NCI-H774 (cell line): ENCODE measurements around the gene PCNA.

Experiments
- DNase-seq: peaks from one replicate; lab custom pipeline; 2025; lab: John Stamatoyannopoulos, UW

PCNA gene

DNA sequence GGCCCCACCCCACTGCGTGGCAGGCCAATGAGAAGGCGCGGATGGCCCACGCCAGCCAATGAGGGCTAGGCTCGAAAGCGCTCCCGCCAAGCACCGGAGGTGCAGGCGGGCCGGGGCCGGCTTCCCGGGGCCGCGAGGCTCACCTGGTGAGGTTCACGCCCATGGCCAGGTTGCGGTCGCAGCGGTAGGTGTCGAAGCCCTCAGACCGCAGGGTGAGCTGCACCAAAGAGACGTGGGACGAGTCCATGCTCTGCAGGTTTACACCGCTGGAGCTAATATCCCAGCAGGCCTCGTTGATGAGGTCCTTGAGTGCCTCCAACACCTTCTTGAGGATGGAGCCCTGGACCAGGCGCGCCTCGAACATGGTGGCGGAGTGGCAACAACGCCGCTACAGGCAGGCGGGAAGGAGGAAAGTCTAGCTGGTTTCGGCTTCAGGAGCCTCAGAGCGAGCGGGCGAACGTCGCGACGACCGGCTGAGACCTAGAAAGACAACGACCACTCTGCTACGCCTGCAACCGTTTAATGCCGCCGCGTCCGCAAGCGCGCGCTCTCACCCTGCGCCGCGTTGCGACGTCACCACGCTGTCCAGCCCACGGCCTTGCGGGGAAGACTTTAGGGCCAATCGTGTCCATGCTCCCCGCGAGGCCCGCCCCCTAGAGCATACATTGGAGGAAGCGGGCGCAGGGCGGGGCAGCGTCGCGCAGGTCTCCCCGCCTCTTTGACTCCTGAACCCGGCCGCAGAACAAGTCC, at the start of gene PCNA:
Gene PCNA, minus strand, starts transcription at position 524 of the 750 bp plus-strand sequence. Its CDS starts 160 bp downstream, at position 364.
- DNase-seq: peak; percentile 96

DNA sequence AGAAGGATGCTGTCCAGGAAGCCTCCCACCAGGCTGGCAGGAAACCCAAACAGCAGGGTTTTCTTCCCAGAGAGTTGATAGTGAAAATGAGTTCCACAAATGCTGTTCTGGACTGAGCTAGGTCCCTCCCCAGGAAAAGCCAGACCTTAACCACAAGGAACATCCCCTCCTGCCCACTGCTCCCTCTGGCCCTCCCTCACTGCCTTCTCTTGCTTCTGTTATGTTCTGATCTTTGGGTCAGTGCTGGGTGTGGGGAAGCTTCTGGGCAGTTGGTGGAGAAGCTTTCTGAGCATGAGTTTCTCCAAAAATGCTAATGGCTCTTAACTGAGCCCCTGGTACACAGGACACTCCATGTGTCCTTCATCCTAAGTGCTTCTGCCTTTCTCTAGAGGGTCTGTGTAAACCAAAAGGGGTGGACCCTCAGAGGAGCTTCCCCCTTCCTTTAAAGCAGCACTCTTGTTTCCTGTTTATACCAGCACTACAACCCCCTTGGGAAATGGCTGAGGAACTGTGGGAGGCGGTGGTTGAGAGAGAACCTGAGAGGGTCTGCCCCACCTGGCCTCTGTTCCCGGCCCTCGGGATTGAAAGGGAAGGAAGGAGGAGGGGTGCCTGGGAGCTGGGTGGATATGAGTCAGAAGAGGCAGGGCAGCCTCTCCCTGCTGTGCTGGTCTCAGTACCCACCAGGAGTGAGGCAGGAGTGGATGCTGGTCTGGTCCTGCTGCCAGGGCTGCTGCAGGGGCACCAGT, 49.1 kb upstream of the PCNA start:
- no peak for DNase-seq

DNA sequence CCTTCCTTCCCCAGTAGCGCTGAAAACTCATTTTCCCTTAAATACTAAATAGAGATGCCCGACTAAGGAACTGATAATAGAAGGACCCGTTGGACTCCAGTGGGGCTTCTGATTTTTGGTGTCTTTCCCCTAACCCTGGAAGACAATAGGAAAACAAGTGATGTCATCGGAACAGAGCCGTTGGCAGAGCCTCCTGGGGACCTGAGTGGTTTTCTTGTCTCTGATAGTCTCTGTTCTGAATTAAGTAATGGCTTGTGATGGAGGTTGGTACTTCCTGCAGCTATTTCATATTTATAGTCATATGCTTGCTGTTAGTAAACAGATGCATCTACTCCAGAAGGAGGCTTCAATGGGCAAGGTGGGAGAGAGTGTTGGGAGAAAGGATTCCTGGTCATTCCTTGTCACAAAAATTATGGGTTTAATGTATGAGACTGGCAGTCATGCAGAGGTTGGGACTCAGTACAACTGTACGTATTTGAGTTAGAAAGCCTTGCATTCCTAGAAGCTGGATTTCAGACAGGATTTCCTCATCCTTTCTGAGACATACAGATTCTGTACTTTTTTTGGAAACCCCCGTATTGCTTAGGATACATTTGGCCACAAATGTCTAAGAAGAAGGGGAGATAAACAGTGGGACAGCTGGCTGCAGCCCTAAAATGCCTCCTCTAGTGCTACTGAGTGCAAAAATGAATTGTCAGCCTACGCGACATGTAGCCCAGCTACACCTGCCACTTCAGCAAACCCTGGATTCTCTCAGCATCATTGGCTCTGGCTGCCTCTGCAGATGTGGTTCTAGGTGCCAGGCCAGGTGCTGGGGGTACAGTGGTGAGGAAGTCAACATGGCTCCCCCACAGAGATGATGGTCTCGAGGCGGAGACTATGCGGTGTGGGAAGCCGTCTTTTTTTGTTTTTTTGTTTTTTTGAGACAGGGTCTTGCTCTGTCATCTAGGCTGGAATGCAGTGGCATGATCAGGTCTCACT, 45.2 kb upstream of the PCNA start:
- DNase-seq: no peak

DNA sequence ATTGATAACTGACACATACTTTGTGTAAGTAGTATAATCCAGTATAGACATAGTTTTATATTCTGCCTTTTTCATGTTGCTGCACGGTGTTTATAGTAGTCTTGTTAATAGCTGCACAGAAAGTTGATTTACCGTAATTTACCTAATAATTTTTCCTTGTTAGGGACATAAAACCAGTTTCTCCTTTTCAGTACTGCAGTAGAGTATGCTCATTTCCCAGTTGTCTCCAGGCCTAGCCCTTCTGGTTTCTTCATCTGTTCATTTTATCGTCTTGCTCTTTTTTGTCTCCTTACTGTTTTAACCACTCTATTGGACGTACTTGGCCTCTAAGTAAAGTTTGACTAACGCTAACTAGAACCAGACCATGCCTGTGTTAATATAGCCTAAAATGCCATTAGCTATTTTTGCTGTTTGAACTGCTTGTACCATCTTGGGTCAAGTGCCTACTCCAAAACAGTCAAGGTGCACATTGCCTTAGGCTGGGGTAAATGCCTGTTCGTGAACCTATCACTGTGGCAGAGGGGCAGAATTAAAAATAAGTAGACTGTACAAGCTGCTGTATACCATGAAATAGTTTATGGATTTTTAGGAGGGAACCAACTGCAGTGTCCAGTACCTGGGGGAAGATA, 41.9 kb upstream of the PCNA start:
- DNase-seq: no peak

DNA sequence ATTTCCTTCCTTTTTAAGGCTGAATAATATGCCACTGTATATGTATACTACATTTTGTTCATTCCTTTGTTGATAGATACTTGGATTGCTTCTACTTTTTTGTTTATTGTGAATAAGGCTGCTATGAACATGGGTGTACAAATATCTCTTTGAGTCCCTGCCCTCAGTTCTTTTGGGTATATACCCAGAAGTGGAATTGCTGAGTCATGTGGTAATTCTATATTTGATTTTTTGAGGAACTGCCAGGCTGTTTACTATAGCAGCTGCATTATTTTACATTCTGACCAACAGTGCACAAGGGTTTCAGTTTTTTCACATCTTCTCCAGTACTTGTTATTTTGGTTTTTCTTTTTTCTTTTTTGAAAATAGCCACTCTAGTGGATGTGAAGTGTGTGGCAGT, 41.1 kb upstream of the PCNA start:
- no peak for DNase-seq

DNA sequence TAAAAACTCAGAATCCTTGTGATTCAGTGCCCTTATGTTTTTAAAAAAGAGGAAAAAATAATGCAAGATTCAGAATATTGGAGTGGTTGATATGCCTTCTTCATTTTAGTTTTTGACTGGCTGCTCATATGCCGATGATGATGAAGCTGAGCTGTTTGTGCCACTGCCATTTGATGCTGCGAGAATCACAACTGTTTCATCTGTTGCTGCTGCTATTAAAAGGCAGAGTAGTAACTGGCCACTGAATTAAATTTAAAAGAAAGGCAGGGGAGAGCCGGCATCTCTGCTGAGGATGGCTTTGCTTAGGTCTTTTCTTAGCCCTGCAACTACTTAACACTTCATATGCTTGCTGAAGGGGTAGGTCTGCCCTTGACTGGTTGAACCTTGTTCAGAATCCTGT, 40.2 kb upstream of the PCNA start:
- no peak for DNase-seq

DNA sequence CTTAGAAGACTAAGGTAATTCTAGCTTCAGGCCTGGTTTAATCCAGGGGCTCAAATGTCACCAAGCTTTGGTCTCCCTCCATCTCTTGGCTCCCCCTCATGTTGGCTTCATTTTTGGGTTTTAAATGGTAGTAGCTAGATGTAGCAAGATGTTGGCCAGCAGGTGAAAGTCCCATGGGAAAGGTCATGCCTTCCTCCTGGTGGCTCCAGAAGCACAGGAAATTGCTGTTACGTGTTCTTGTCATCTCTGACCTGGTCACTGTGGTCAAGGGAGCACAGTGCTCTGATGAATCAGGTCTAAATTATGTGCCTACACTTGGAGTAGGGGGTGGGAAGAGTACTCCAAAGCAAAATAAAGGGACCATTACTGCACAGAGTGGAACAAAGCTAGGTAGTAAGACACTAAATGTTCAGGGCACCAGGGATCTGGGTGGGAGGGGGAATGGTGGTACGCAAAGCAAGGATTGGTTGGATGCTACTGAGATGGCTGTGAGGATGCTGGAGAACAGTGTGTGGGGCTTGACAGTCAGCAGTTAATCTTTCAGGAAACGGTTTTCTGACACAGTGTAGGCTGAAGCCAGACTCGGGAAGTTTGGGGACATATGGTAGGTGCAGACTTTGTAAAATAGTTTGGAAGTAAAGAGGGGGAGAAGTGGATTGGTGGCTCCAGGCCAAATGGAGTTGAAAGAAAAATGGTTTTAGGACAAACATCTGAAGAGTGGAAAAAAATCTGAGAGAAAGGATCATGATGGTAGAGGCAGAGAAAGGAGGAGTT, 37.1 kb upstream of the PCNA start:
- no peak for DNase-seq

DNA sequence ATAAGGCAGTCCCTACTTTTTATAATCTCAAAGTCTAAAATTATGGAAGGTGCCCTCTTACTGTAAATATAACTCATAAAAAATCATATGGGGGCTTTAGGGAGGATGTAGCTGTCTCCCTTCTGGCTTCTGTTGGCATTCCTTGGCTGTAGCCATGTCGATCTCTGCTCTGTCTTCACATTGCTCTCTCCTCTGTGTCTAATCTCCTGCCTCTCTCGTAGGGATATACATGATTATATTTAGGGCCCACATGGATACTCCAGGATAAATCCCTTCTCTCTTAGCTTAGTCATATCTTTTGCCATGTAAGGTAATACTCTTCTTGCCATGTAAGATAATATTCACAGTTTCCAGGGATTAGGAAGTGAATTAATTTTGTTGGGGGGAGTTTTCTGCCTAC, 35.6 kb upstream of the PCNA start:
- DNase-seq: no peak

DNA sequence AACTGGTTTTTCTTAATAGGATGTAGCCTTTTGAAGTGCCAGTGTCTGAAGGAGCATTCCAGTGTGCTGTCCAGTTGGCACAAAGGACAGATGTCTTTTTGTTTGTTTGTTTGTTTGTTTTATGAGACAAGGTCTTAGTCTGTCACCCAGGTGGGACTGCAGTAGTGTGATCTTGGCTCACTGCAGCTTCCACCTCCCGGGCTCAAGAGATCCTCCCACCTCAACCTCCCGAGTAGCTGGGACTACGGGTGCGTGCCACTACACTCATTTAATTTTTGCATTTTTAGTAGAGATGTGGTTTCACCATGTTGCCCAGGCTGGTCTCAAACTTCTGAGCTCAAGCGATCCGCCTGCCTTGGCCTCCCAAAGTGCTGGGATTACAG, 34.8 kb upstream of the PCNA start:
- no peak for DNase-seq

DNA sequence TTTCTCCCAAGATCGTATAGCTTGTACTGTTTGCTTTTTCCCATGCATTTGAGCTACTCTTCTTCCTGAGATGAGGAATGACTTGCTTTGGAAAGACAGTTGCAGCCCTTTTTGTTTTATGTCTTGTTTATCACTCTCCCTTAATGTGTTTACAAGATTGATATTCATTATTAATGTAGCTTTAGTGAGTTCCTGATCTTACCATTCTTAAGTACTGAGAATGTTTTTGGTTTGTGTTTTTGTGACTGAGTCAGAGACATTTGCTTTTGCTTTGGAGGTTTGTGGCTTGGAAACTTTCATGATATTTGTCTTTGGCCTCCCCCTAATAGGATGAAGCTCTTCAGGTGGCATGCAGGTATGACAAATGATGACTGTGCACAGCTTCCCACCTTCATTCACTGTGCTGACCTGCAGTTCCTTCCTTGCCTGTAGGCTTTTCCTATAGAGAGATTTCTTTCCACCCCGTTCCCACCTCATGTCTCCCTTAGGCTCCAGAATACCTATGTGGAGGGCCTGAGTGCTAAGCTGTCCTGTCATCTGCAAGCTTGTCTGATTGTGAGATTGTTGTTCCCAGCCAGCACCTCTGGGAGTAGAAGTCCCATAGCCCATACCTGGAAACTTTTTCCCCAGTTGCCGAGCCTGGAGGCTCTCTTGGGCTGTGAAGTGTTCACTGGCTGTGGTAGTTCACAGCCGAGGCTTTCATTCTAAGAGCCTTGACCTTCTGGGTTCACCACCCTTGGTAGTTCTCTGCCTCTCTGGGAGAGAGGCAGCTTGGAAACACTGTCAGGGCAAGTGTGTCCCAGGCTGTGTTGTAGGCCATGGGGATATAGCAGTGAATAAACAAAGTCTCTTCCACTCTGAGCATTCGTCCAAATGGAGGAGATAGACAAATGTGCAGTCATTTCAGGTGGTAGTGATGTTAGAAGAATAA, 34.1 kb upstream of the PCNA start:
- no peak for DNase-seq

DNA sequence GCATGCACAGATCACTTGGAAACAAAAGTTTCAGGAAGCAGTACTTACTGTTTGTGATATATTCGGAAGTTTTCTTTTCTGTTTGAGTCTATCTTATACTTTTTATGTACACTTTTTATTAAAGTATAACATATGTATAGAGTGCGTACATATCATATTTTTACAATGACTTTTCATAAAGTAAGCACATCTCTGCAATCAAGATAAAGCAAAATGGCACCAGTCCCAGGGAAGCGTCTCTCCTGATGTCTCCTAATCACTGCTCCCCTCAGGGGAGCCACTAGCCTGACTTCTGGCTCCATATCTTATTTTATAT, 33.4 kb upstream of the PCNA start:
- no peak for DNase-seq

DNA sequence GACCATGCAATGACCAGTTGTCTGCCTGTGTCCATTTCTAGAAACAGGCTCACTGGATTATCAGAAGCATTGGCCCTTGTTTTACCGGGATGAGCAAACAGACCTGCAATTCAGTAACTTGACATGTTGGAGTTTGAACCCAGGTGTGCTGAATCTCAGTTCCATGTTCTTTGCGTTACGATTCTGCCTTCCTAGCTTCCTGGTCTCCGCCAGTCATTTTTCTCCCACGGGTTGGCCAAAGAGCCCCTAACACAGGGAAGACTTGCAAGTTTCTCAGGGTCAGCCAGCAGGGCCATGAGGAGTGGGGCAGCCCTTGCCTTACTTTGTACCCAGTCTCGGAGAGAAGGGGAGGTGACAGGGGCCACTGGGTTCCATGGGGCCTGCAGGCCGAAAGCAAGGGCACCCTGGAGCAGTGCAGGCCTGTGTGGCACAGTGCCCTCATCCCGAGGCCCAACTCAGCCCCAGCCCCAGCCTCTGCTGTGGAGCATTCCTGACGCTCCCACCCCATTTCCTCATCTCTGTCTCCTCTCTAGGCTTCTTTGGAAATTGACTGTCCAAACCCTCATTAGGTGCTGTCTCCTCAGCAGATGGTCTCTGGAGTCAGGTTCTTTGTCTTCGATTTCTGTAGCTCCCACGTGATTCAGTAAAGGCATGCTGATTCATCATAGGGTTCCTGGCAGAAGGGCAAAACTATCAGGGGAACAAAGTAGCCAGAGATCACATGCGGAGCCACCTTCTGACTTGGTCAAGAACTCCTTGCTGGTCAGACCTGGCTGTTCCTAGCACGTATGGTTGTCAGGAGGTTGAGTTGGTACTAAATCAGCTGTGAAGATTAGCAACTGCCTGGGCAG, 30.7 kb upstream of the PCNA start:
- no peak for DNase-seq

DNA sequence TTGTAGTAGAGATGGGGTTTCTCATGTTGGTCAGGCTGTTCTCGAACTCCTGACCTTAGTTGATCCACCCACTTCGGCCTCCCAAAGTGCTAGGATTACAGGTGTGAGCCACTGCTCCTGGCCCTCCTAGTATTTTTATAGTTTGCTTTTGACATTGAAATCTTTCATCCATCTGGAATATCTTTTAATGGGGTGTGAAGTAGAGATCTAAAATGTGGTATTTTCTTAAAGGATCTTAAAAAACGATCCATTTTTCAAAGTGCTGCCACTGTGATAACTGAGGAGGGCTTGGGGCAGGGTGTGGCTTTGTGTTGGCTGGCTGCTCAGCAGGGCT, 30.1 kb upstream of the PCNA start:
- no peak for DNase-seq

DNA sequence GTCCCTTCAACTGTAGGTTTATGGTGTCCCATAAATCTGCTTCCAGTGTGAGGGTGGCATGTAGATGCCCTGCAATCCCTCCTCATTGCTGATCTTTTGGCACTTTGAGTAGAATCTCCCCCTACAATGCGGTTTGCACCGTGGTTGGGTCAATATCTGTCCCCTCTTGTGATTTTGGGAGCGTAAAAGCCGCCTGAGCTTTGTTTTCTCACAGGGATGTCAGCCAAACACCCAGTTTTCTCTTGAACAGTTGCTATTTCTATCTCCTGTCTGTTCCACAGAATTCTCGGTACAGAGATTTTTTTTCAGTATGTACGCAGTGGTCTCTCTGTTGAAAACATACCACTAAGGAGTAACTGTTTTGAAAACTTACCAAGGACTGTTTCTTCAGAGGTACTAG, 28.8 kb upstream of the PCNA start:
- DNase-seq: no peak

DNA sequence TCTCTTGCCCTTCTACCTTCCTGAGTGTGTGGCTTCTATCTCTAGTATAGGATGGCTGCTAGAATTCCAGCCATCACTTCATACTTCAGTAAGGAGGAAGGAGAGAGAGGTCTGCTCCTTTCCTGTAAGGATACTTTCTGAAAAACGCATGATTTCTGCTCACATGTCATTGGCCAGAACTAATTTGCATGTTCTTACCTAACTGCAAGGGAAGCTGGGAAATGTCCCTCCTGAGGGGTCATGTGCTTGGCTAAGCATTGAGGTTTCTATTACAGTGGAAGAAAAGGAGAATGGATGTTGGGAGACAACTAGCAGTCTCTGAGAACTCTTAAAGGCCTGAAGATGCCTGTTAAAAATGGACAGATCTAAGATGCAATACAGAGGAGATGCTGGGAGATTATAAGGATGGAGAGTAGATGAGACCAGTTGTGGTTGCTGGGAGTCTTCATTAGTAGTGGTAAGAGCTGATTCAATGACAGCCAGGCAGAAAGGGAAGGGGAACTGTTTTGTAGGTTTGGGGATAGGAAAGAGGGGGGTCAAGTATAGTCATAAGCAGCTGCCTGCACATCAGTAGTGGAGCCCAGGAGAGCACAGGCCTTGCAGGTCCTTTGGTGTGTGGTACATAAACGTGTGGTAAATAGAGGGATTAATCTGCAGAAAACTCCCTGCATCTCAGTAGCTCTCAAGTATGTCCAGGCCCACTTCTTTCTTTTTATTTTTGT, 27.3 kb upstream of the PCNA start:
- DNase-seq: no peak

DNA sequence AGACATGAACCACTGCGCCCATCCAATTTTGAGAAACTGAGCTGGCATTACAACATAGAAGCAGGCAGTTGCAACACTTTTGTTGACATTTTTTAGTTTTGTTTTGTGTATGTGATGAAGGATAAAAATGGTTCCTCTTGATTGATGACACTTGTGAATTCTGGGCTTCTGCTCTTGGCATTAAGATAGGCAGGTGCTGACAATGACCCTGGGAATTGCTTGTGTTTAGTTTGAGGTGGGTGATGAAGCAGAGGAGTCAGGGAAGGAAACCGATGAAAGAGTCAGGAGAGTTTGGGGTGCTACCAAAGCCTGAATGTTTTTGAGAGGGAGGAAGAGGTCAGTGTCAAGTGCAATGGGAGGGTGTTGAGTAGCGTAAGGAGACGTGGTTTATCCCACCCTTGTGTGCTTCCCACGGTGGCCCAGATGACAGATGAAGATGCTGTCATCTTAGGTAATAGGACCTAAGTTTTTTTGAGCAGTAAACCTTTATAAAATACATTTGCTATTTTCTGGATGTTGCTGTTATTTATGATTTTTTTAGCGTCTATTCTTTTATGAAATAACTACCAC, 26.4 kb upstream of the PCNA start:
- DNase-seq: no peak

DNA sequence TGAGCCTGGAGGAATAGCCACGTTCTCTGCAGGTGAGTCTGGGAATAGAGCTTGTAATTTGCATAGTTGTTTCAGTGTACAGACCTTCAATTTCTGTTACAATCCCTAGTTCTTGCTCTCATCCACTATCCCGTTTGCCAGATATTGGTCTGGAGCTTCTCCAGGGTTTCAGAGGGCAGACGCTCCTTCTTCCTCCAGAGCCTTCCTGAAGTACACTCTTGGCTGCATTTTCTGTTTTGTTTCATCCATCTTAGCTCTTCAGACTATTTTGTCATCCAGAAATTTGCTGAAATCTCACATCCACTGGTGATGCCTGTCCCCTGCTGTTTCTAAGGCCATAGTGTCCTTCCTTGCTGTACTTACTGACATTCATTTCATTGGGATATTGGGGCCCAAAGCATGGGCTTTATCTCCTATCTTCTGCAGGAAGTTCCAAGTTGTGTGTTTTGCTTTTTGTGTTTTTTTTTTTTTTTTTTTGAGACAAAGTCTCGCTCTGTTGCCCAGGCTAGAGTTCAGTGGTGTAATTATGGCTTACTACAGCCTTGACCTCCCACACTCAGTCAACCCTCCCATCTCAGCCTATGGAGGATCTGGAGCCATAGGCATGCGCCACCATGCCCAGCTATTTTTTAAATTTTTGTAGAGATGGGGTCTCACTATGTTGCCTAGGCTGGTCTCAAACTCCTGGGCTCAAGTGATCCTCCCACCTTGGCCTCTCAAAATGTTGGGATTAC, 25.8 kb upstream of the PCNA start:
- DNase-seq: no peak

DNA sequence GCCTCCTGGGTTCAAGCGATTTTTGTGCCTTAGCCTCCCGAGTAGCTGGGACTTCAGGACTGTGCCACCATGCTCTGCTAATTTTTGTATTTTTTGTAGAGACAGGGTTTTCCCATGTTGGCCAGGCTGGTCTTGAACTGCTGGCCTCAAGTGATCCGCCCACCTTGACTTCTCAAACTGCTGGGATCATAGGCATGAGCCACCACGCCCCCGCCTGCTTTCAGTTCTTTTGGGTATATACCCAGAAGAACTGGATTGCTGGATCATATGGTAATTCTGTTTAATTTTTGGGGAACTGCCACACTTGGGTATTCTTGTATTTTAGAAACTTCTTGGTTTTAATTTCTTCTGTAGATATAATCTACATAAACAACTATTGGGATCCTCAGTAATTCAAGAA, 24.1 kb upstream of the PCNA start:
- DNase-seq: no peak
